GM18519 (cell line): Measurements from ENCODE around the gene LRRC1.
A peak's percentile ranks its signal among the peaks of the same experiment; 100 is the strongest.
"Not testable (repeated sequence)": the region's sequence is repeated elsewhere in the genome, so short reads cannot be mapped to it uniquely, and the experiment has no call there.

Experiments
- ATAC-seq: cut with Tn5 transposase; IDR thresholded peaks from one replicate; pipeline ENCODE4 v1.9.1; 2021; ENCODE audit warnings: mild to moderate bottlenecking, moderate library complexity; ENCODE audit not compliant: unreplicated experiment, low FRiP score

The LRRC1 gene

GRCh38 chr6:53792016-53792415 is 2.8 kb upstream of the LRRC1 start:
- ATAC-seq: no peak

DNA sequence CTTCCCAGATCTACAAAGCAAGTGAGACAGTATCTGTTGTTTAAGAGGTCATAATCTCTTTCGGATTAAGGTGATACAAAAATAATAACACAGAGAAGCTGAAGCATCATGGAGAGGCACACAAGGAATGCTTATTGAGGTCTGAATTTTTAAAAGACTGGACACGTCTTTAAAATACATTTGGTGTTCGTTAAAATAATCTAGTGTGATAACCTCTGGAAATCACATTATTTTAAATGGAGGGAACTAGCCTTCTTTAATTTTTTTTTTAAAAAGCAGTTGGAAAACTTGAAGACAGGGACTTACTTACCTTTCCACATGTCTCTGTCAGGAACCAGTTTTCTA is 1.9 kb upstream of the LRRC1 start:
- no peak for ATAC-seq

GRCh38 chr6:53793318-53794136 is 1.3 kb upstream of the LRRC1 start:
- ATAC-seq: peak; percentile 36

- ATAC-seq: peak; percentile 33
Observed at GRCh38 chr6:53794137-53794719, 577 bp upstream of the LRRC1 start.

DNA sequence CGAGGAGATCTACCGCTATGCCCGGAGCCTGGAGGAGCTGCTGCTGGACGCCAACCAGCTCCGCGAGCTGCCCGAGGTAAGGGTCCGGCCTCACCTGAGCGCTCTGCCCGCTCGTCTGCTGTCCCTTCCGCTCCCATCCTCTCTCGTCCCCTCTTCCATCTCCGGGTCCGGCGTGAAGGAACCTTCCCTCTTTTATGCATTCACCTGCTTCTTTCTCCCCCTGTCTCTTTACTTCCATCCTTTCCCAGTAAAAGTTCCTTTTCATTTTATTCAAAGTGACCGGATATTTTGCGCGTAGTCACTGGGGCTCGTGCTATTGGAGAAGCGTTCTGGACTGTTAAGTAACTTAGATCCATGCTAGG is 516 bp downstream of the LRRC1 start:
- no peak for ATAC-seq

- no peak for ATAC-seq
Observed at GRCh38 chr6:53795702-53796450, 1.1 kb downstream of the LRRC1 start.

DNA sequence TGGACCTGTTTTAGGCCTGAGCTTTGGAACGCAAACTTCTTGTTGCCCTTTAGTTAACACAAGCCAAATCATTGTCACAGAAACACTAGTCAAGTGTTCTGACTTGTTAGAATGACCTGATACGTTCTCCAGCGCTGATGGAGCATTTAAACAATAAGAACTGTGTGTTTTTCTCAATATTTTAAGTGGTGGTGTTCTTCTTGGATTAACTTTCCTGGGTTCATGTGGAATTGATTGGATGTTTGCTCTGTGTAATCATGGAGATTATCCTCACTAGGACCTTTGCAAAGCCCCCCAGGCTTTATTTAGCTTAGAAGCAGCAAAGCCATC is 1.6 kb downstream of the LRRC1 start:
- ATAC-seq: no peak

DNA sequence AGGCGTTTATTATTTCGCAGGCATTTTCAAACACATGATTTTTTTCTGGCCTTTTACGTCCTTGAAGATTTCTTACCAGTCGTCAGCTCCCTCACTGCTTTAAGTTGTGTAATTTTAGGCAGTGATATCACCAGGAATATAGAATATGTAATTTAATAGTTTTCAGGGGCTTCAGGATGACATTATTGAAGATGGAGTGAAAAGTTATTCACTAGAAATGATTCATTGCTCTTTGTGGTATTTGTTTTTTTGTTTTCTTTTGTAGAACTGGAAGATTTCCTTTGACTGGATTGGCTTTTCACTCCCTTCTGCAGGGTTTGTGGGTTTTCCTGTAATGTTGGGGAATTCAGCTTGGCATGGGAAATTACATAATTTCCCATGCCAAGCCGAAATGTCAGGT is 2.0 kb downstream of the LRRC1 start:
- ATAC-seq: no peak

DNA sequence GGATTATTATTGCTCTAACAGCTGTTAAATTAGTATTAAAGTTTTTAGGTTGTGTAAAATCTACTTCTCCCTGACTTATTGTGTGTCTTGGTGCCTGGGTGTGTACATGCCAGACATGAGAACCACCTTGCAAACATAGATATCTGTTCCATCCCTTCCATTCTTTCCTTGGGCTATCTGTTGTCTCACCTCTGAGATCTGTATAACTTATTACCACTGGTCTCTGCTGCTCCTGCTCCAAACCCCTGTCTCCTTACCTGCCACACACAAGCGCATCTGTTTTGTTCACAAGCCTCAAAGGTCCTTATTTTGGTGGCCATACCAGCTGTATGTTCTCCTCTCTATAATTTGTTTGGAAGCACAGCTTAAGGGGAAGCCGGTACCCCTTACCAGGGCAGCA is 2.5 kb downstream of the LRRC1 start:
- no peak for ATAC-seq

- ATAC-seq: no peak
Observed at GRCh38 chr6:53799340-53799739, 4.5 kb downstream of the LRRC1 start.

- no peak for ATAC-seq
Observed at GRCh38 chr6:53801022-53801421, 6.2 kb downstream of the LRRC1 start.

DNA sequence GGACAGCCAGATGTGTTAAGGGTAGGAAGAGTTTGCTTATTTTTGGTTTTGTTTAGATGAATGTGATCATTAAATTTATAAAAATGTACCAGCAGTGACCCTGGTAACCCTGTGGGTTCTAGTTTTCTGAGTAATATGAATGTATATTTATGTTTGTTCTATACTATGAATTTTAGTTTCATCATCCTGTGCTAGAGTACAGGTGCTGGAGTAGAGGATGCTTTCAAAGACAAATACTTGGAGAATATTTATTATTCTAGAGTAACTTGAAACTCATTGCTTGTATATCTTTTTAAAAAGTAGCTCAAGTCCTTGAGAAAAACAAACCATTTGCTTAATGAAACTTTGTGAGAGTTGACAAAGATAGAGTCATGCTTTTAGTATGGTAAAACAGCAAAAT is 7.8 kb downstream of the LRRC1 start:
- no peak for ATAC-seq

DNA sequence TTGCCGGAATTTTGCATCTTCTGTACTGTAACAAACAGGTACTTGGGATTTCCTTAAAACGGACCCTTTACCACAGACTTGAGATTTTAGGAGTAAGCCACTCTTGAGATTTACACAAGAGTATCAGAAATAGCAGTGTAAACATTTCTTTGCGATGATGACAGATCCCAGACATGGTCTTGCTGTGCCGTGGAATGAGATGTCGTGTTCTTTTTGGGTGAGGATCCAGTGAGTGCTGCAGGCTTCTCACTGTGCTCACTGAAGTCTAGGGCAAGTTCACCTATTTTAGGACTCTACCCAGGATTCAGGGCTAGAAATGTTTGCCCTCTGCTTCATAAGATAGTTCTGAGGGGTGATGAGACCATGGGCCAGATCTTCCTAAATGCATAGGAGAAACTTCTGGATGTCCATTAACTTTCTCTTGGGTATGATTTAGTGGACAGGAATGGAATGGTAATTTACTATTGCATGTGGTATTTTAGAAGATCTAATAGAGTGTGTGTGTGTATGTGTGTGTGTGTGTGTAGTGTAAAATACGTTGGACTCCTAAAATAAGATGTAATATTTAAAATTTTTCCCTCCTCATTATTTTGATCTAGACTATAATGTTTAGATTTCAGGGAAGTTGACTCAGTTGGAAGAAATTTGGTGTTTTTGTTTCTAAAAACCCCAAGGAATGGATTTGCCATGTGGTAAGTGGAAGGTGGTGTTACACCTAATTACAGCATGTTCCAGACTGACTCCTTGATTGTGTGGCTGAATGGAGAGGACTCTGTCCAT is 8.5 kb downstream of the LRRC1 start:
- ATAC-seq: no peak

DNA sequence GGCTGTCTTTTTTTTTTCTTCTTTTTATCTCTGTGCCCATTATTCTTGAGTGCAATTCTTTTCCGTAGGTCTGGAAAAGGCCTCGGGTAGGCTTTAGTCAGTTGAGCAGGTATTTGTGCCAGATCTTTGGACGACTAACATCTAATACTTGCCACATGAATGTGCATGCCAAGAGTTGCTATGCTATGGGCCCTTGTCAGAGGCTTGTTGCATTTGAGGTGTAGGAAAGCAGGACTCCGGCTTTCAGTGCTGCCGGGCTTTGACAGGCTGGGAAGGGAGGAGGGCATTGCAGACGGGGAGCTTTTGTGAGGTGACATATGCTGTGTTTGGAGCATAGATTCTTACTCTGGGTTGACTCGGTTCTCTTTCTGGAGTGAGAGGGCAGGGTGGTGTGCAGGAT is 10.2 kb downstream of the LRRC1 start:
- no peak for ATAC-seq

- no peak for ATAC-seq
Observed at GRCh38 chr6:53805725-53806124, 10.9 kb downstream of the LRRC1 start.

- not testable (repeated sequence) for ATAC-seq
Observed at GRCh38 chr6:53807606-53808005, 12.8 kb downstream of the LRRC1 start.

- no peak for ATAC-seq
Observed at GRCh38 chr6:53808302-53808881, 13.6 kb downstream of the LRRC1 start.

GRCh38 chr6:53809691-53810090 is 14.9 kb downstream of the LRRC1 start:
- ATAC-seq: no peak

DNA sequence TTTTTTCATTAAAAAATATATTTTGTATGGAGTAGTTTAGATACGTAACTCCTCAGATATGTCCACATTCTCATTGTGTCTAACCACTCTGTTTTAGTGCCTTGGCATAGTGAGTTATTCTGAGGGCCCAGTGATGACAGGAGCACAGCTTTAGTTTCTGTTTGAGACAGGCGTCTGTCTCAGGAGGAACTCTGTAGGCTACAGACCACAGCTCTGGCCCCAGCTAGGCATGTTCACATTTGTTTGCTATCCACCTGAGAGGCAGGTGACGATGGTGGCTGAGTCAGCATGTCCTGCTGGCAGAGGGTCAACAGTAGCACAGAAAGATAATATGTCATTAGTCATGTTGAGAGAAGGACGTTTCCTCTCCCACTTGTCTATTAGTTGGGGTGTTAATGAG is 16.3 kb downstream of the LRRC1 start:
- ATAC-seq: peak; percentile 82

- ATAC-seq: no peak
Observed at GRCh38 chr6:53811746-53812145, 16.9 kb downstream of the LRRC1 start.

DNA sequence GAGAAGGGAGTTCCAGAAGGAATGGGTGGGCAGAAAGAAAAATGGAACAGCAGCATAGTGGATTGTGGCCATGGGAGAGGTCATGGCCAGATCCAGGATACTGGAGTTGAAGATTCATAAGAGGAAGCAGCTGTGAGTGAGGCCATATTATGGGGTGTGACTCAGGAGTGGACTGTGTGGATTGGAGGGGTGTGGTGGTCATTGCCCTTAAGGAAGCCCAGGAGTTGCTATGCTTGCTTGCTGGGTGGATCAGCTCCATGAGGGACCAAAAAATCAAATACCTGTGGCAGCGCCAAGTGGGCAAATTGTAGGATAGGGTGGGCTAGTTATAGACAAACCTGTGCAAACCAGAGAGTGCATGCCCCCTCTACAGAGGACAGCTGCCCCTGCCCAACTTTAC is 18.3 kb downstream of the LRRC1 start:
- ATAC-seq: no peak
